ENCODE data around the gene LRFN5.

LRFN5 gene

DNA sequence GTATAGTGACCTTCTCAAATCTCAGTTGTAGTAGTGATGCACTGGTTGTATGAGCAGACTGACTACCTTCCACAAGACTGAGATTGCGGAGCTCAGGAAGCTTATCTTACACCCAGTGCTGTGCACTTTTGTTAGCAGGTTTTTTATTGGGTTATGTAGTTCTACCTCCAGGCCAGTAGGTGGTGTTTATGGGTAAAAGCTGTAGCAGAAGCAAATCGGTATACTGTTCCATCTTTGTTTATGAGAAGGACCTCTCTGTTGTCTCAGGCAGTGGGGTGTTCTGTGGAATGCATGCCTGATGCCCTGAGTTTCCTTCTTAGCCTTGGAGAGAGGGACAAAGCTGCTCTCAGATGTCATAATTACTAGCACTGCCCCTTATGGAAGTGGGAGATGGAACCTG, 217.8 kb downstream of the LRFN5 start:
- no peak overlapping the region for H3K27ac Mint-ChIP-seq (ENCODE audit: low read depth)
- ATAC-seq (replicated peaks; ENCODE audit: extremely low read depth, poor library complexity, severe bottlenecking), result no peak
- no peaks in the 10 kb centered on the region for H3K36me3 Mint-ChIP-seq (ENCODE audit: insufficient read depth)
- H3K4me3 Mint-ChIP-seq, result no peak overlapping the region
- H3K9me3 Mint-ChIP-seq, result peaks cover 14% of the 10 kb centered on the region
- DNase-seq (ENCODE audit: low spot score in 2 of 2), result no peak
- no peaks in the 10 kb centered on the region for H3K4me1 Mint-ChIP-seq
- no peaks in the 10 kb centered on the region for H3K27me3 Mint-ChIP-seq

DNA sequence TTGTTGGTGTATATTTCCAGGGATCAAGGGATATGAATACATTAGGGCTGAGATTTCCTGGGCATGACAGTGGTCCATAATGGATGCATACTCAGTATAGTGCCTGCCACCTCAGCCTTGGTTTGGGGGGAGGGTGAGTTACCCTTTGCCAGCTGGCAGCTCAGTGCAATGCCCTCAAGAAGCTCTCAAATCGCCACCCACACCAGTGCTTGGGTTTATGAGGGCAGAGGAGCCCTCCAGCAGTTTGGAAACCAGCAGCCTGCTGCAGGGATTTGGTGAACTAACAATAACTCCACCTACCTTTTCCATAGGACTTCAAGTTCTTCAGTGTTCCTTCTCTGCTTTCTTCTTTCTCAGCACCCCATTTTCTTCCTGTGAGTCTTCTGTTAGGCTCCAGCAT, 218.9 kb downstream of the LRFN5 start:
- no peaks in the 10 kb centered on the region for H3K36me3 Mint-ChIP-seq (ENCODE audit: insufficient read depth)
- no peaks in the 10 kb centered on the region for H3K4me1 Mint-ChIP-seq

DNA sequence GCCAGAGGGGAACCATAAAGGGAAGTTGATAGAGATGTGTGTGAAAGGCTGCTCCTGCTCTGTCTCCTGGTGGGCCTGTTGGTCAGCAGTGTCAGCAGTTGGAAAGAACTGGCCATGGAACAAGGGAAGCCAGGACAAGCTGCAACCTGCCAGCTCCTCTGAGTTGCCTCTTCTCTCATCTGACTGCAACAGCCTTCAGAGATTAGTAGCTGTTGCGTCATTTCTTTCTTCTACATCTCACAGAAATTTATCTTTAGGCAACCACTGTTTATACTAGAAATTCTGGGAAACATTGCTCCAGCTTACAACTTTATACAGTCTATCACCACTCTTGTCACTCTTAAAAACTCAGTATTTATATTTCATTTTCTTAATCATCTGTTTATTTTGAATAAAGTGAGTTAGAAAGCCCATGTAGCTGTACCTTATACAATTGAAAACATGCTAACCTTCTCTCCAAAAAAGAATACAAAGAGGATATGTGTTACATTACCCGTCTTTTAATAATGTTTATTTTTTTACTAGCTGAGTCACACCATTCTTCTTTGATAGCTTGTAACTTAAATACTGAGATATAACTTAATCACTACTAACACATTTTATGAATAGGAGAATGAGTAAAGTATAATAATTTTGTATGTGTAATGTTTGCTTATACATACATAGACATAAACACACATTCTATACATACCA, 224.2 kb downstream of the LRFN5 start:
- Mint-ChIP-seq H3K9me3 (peaks cover 7% of the 10 kb centered on the region), H3K4me3 (no peak overlapping the region), H3K27ac (ENCODE audit: low read depth) (no peak overlapping the region), H3K36me3 (ENCODE audit: insufficient read depth) (no peaks in the 10 kb centered on the region), H3K4me1 (no peaks in the 10 kb centered on the region), H3K27me3 (no peaks in the 10 kb centered on the region)
- DNase-seq (ENCODE audit: low spot score in 2 of 2) (no peak), ATAC-seq (replicated peaks; ENCODE audit: extremely low read depth, poor library complexity, severe bottlenecking) (no peak)

More for the DNA sequence above, 218.9 kb downstream of the LRFN5 start:
- ATAC-seq (replicated peaks; ENCODE audit: extremely low read depth, poor library complexity, severe bottlenecking), result no peak
- peaks cover 14% of the 10 kb centered on the region for H3K9me3 Mint-ChIP-seq
- no peak overlapping the region for H3K4me3 Mint-ChIP-seq
- H3K27me3 Mint-ChIP-seq, result no peaks in the 10 kb centered on the region
- DNase-seq (ENCODE audit: low spot score in 2 of 2), result no peak
- H3K27ac Mint-ChIP-seq (ENCODE audit: low read depth), result no peak overlapping the region

DNA sequence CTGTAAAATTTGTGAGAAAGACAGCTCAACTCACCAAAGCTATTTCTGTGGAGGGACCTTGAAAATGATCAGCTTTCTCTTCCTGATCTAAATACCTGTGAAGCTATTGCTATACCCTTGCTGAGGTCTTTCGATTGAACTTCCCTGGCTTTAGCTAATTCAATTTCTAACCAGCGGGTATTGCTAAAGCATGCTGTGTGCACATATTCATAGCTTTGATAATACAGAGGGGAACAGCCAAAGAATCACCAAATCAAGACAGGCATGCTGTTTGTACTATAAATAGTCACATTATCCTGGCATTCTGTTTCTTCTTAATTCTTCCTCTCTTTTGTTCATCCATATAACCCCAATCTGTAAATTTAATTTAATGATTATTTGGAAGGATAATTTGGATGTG, 233.0 kb downstream of the LRFN5 start:
- Mint-ChIP-seq H3K4me3 (no peak overlapping the region), H3K27me3 (no peaks in the 10 kb centered on the region), H3K27ac (ENCODE audit: low read depth) (no peak overlapping the region), H3K4me1 (no peaks in the 10 kb centered on the region), H3K36me3 (ENCODE audit: insufficient read depth) (no peaks in the 10 kb centered on the region), H3K9me3 (peaks cover 6% of the 10 kb centered on the region)
- DNase-seq (ENCODE audit: low spot score in 2 of 2) (no peak), ATAC-seq (replicated peaks; ENCODE audit: extremely low read depth, poor library complexity, severe bottlenecking) (no peak)

DNA sequence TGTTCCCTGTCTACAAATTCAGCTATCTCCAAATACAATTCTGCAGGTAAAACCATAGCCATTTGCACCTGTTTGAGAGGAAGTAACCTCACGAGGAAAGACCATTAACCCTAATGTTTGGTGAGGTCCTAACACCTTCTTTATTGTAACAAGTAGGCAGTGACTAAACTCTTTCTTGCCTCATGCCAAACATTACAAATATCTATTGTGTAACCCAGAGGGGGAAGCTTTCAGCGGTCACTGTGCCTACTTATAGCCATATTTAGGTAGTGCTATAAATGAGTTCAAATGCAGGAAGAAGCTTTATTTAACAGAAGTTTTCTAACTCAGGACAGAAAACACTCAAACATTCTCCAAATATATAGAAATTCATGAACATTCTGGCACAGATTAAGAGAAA, 252.7 kb downstream of the LRFN5 start:
- DNase-seq (ENCODE audit: low spot score in 2 of 2) (no peak), ATAC-seq (replicated peaks; ENCODE audit: extremely low read depth, poor library complexity, severe bottlenecking) (no peak)
- H3K4me3 Mint-ChIP-seq, result no peak overlapping the region
- H3K9me3 Mint-ChIP-seq, result peaks cover 7% of the 10 kb centered on the region
- H3K27me3 Mint-ChIP-seq, result no peaks in the 10 kb centered on the region
- H3K4me1 Mint-ChIP-seq, result no peaks in the 10 kb centered on the region
- H3K27ac Mint-ChIP-seq (ENCODE audit: low read depth), result no peak overlapping the region
- H3K36me3 Mint-ChIP-seq (ENCODE audit: insufficient read depth), result peaks cover 2% of the 10 kb centered on the region

DNA sequence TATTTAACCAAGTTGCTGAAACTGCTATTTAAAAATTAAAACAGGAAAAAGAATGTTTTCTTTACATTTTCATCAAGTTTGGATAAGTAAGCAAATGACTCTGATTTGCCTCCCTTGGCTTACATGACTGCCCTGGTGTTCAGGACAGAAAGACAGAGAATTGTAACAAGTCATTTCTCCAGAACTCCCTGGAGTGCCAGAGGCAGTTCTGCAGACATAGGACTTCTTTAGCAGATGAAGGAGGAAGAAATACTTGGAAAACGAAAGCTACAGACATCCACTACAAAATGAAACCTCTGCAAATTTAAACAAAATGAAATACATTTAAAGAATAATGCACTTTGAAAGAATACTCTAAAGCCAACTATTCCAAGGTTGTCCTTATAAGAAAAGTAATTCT, 253.9 kb downstream of the LRFN5 start:
- Mint-ChIP-seq H3K27me3 (no peaks in the 10 kb centered on the region), H3K36me3 (ENCODE audit: insufficient read depth) (peaks cover 2% of the 10 kb centered on the region), H3K9me3 (peaks cover 16% of the 10 kb centered on the region), H3K4me3 (no peak overlapping the region), H3K27ac (ENCODE audit: low read depth) (no peak overlapping the region), H3K4me1 (no peaks in the 10 kb centered on the region)
- DNase-seq (ENCODE audit: low spot score in 2 of 2), result no peak
- ATAC-seq (replicated peaks; ENCODE audit: extremely low read depth, poor library complexity, severe bottlenecking), result no peak

DNA sequence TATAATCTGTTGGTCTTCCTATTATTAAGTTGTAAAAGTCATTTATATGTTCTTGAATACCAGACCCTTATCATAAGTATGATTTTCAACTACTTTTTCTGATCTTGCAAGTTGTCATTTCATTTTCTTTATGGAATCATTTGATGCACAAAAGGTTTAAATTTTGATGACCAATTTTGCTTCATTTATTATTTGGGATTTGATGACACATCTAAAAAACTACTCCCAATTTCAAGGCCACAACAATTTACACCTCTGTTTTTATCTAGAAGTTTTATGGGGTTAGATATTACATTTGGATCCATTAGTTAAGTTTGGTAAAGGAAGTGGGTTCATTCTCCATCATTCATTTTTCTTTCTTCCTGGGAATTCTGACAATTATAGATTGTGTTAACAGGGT, 259.2 kb downstream of the LRFN5 start:
- Mint-ChIP-seq H3K36me3 (ENCODE audit: insufficient read depth) (no peaks in the 10 kb centered on the region), H3K27ac (ENCODE audit: low read depth) (no peak overlapping the region), H3K27me3 (no peaks in the 10 kb centered on the region), H3K9me3 (peaks cover 21% of the 10 kb centered on the region), H3K4me3 (no peak overlapping the region), H3K4me1 (no peaks in the 10 kb centered on the region)
- ATAC-seq (replicated peaks; ENCODE audit: extremely low read depth, poor library complexity, severe bottlenecking), result no peak
- DNase-seq (ENCODE audit: low spot score in 2 of 2), result no peak

DNA sequence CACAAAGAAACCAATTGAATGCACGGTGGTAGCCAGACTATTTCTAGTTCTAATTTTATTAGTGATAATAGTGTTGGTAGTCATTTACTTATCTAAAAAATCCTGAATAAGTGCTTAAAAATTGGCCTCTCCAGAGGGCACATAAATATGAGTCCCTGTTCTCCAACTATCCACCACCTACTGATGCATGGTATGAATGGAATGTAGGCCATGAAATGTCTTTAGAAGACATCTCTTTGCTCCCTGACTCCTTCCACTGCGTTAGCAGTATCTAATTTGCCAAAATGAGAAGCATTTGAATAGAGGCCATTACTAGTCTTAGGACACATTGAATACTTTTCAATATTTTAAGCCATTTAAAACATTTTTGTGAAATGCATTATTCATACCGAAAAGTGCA, 261.7 kb downstream of the LRFN5 start:
- no peaks in the 10 kb centered on the region for H3K27me3 Mint-ChIP-seq
- H3K4me3 Mint-ChIP-seq, result no peak overlapping the region

DNA sequence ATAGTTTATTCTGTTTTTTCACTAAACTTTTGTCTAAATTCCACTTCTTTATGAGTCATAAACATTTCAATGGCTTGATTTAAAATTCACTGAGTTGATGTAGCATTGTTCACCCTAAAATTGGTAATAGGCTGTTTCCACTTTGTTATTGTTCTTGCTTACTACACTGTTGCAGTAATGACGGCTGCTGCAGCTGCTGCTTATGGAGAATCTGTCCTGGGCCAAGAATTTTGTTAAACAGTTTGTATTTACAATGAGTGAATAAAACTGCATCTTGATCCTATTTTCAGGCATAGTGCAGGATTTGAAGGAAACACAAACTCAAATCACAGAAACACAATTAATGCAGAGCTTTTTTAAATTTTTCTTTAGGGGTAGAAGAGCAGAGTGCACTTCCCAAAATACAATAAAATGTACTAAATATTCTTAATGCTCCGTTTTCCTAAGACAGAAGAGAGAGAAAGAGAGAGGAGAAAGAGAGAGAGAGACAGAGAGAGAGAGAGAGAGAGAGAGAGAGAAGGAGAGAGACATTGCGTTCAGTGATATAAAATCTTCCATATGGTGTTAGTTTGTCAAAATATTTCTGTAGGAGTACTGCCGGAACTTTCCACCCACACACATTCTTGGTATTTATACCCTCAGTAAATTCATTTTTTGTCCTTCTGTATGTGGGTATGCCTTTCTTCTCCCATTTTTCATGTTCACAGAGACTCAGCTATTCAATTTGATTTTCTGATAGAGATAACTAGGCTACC, 266.4 kb downstream of the LRFN5 start:
- no peak for DNase-seq (ENCODE audit: low spot score in 2 of 2)
- Mint-ChIP-seq H3K27me3 (no peaks in the 10 kb centered on the region), H3K36me3 (ENCODE audit: insufficient read depth) (no peaks in the 10 kb centered on the region), H3K4me3 (no peak overlapping the region), H3K27ac (ENCODE audit: low read depth) (no peak overlapping the region), H3K4me1 (no peaks in the 10 kb centered on the region), H3K9me3 (peaks cover 5% of the 10 kb centered on the region)
- ATAC-seq (replicated peaks; ENCODE audit: extremely low read depth, poor library complexity, severe bottlenecking), result no peak

More for the DNA sequence above, 261.7 kb downstream of the LRFN5 start:
- no peaks in the 10 kb centered on the region for H3K36me3 Mint-ChIP-seq (ENCODE audit: insufficient read depth)
- no peak overlapping the region for H3K27ac Mint-ChIP-seq (ENCODE audit: low read depth)
- ATAC-seq (replicated peaks; ENCODE audit: extremely low read depth, poor library complexity, severe bottlenecking), result no peak
- DNase-seq (ENCODE audit: low spot score in 2 of 2), result no peak
- no peaks in the 10 kb centered on the region for H3K4me1 Mint-ChIP-seq
- peaks cover 21% of the 10 kb centered on the region for H3K9me3 Mint-ChIP-seq

DNA sequence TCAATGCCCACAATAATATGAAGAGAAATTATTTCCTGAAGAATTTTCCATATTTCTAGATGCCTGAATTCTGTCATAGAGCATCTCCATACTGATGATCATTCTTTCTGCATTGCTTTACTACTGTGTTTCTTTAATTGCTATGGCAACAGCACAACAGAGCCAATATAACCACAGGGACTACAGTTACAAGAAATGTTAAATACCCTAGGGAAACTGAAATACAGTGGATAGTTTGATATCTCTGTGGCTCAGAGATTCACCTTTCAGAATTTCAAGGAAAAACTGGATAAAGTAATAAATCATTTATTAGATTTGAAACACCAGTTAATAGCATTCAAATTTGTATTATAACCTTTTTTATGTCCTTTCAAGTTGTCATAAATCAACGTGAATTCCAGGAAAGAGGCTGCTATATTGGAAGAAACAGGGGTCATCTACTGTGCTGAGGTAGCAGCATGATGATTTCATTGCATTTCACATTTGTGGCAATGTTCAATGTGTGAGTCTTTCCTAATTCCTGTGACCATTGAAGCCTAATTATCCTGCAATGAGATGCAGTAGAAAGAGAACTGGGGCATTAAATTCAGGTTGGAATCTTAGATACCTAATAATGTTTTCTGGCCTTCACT, 267.1 kb downstream of the LRFN5 start:
- DNase-seq (ENCODE audit: low spot score in 2 of 2) (no peak), ATAC-seq (replicated peaks; ENCODE audit: extremely low read depth, poor library complexity, severe bottlenecking) (no peak)
- H3K9me3 Mint-ChIP-seq, result peaks cover 5% of the 10 kb centered on the region
- H3K27ac Mint-ChIP-seq (ENCODE audit: low read depth), result no peak overlapping the region
- no peaks in the 10 kb centered on the region for H3K36me3 Mint-ChIP-seq (ENCODE audit: insufficient read depth)
- no peaks in the 10 kb centered on the region for H3K4me1 Mint-ChIP-seq
- H3K27me3 Mint-ChIP-seq, result no peaks in the 10 kb centered on the region
- H3K4me3 Mint-ChIP-seq, result no peak overlapping the region

DNA sequence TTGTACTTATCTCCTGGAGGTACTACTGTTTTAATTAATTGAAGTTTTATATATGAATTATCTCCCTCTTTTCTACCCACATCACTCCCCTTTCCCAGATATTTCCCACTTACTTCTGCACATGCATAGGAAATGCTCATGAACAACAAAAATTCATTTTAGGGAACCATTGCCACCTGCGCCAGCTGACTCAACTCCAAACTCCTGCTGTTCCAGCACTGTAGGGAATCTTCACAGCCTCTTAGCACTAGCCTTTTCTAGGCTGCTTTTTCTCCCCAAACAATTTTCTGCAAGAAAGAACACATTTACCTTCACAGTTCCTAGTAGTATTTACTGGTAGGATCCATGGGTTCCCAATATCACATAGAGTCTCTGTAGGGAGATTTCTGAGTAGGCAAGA, 268.4 kb downstream of the LRFN5 start:
- Mint-ChIP-seq H3K27ac (ENCODE audit: low read depth) (no peak overlapping the region), H3K27me3 (no peaks in the 10 kb centered on the region), H3K4me1 (no peaks in the 10 kb centered on the region), H3K4me3 (no peak overlapping the region), H3K36me3 (ENCODE audit: insufficient read depth) (no peaks in the 10 kb centered on the region), H3K9me3 (peaks cover 5% of the 10 kb centered on the region)
- no peak for ATAC-seq (replicated peaks; ENCODE audit: extremely low read depth, poor library complexity, severe bottlenecking)
- no peak for DNase-seq (ENCODE audit: low spot score in 2 of 2)

DNA sequence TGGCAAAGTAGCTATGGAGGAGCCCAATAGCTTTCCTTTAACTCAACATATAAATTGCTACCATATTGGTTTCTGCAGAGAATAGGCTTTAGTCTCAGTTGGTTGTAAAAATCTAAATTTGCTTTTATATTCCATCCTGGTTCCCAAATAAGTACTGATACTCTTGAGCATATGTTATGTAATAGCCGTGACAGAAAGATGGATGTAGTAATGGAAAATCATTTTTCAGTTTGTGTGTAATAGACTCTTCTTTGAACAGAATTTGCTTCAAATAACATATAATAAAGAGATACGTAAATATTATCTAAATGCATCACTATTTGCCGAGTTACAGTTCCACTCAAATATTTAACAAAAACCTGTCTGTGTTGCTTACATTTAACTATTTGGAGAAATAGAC, 271.6 kb downstream of the LRFN5 start:
- H3K27ac Mint-ChIP-seq (ENCODE audit: low read depth), result no peak overlapping the region
- H3K4me3 Mint-ChIP-seq, result no peak overlapping the region
- no peaks in the 10 kb centered on the region for H3K27me3 Mint-ChIP-seq
- H3K9me3 Mint-ChIP-seq, result peaks cover 5% of the 10 kb centered on the region
- H3K4me1 Mint-ChIP-seq, result no peaks in the 10 kb centered on the region
- ATAC-seq (replicated peaks; ENCODE audit: extremely low read depth, poor library complexity, severe bottlenecking), result no peak
- no peak for DNase-seq (ENCODE audit: low spot score in 2 of 2)
- peaks cover 2% of the 10 kb centered on the region for H3K36me3 Mint-ChIP-seq (ENCODE audit: insufficient read depth)

DNA sequence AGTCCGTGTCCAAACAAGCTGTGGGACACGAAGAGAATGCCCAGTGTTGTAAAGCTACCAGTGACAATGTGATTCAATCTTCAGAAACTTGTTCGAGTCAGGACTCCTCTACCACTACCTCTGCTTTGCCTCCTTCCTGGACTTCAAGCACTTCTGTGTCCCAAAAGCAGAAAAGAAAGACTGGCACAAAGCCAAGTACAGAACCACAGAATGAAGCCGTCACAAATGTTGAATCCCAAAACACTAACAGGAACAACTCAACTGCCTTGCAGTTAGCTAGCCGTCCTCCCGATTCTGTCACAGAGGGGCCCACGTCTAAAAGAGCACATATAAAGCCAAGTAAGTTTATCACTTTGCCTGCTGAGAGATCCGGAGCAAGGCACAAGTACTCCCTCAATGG, 284.9 kb downstream of the LRFN5 start:
- Mint-ChIP-seq H3K36me3 (ENCODE audit: insufficient read depth) (no peaks in the 10 kb centered on the region), H3K9me3 (no peaks in the 10 kb centered on the region), H3K4me3 (no peak overlapping the region), H3K27ac (ENCODE audit: low read depth) (no peak overlapping the region), H3K27me3 (no peaks in the 10 kb centered on the region), H3K4me1 (no peaks in the 10 kb centered on the region)
- no peak for DNase-seq (ENCODE audit: low spot score in 2 of 2)
- ATAC-seq (replicated peaks; ENCODE audit: extremely low read depth, poor library complexity, severe bottlenecking), result no peak

Measured in central memory CD8-positive, alpha-beta T cell (primary cell).